ENCODE results near the gene XAB2.

- TF ChIP-seq EP300 (IDR thresholded peaks at IDR 0.05): no peak
- no peak for TF ChIP-seq CTCF (IDR thresholded peaks at IDR 0.05)
- no peak for TF ChIP-seq POLR2A (IDR thresholded peaks at IDR 0.05)
These were observed 26.3 kb downstream of the XAB2 start for GRCh38 chr19:7602935-7603497.

All from ovary (tissue), 3 donors.